ENCODE data around the gene WDR89.
A peak's percentile ranks its signal among the peaks of the same experiment; 100 is the strongest.
"Not testable (repeated sequence)": the region's sequence is repeated elsewhere in the genome, so short reads cannot be mapped to it uniquely, and the experiment has no call there.

The WDR89 gene, protein sequence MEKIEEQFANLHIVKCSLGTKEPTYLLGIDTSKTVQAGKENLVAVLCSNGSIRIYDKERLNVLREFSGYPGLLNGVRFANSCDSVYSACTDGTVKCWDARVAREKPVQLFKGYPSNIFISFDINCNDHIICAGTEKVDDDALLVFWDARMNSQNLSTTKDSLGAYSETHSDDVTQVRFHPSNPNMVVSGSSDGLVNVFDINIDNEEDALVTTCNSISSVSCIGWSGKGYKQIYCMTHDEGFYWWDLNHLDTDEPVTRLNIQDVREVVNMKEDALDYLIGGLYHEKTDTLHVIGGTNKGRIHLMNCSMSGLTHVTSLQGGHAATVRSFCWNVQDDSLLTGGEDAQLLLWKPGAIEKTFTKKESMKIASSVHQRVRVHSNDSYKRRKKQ

DNA sequence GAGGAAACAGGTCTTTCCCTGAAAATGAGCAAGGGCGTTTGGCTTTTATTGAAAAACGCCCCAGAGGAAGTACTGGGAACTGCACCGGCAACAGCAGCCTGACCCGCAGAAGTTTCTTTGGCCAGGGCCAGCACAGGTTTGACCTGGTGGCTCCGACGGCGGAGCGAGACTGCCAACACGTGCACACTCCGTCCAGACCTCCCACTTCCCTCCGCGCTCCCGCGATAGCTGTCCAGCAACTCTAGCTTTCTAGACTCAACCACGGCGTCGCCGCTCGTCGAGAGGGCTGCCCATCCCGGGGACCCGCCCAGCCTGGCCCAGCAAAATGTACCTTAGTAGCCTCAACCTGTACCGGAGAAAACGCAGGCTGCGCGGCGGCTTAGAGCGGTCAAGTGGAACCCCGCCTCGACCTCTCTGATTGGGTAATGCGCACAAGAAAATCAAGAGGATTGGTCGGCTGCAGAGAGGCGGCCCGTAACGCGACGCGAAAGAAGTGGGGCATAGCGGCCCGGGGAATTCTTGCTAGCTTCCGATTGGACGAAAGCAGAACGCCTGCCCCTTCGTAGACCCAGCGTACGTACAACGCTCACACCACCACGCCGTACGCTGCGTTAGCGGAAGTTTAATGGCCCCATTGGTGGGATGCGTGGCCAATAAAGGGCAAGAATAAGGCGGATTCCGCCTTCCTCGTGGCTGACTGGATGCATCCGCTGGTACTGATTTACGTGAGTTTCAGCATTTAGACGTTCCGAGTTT is at the start of gene WDR89:
TSS of gene WDR89 (minus strand) at position 399 of the 756 bp plus-strand sequence. CDS start 41,929 bp downstream, outside the sequence.
- DNase-seq: peak; percentile 79 to 99 (median 98)

DNA sequence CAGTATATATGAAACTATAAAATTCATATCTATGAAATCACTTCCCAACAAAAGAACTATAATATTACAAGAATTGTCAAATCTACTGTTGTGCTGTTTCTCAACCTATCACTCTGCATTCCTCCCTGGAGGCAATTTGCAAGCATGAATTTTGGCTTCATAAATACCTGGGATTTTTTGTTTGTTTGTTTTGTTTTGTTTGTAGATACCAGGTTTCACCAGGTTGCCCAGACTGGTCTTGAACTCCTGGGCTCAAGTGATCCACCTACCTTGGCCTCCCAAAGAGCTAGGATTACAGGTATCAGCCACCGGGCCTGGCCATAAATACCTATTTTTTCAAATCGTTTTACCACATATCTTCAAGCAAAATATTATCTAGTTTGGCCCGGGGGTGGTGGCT is 47.5 kb upstream of the WDR89 start:
- DNase-seq: no peak

DNA sequence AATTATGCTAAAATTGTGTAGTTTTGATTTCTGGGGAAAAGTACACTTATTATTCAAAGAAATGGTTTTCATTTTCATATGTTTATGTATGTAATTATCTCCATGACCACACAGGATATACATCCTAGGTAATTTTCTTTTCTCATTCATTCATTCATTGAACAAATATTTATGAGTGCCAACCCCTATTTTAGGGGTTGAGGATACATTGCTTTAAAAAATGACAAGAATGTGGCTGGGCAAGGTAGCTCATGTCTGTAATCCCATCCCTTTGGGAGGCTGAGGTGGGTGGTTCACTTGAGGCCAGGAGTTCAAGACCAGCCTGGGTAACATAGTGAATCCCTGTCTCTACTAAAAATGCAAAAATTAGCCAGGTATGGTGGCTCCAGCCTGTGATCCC is 45.3 kb upstream of the WDR89 start:
- DNase-seq: no peak

DNA sequence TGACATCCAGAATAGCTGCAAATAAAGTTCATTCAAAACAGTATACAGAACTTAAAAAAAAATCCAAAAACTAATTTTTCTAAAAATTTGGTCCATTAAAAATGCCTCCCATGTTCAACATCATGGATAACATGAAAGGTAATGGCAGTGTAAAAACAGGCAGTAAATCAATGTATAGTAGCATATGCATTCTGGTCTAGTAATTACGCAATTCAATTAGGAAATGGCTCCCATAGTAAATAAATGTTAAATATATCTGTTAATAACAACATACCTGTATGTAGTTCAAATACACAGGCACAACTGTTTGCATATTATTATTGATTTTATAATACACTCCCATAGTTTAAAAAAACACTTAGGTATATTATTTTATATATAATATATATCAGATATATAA is 43.7 kb upstream of the WDR89 start:
- no peak for DNase-seq

DNA sequence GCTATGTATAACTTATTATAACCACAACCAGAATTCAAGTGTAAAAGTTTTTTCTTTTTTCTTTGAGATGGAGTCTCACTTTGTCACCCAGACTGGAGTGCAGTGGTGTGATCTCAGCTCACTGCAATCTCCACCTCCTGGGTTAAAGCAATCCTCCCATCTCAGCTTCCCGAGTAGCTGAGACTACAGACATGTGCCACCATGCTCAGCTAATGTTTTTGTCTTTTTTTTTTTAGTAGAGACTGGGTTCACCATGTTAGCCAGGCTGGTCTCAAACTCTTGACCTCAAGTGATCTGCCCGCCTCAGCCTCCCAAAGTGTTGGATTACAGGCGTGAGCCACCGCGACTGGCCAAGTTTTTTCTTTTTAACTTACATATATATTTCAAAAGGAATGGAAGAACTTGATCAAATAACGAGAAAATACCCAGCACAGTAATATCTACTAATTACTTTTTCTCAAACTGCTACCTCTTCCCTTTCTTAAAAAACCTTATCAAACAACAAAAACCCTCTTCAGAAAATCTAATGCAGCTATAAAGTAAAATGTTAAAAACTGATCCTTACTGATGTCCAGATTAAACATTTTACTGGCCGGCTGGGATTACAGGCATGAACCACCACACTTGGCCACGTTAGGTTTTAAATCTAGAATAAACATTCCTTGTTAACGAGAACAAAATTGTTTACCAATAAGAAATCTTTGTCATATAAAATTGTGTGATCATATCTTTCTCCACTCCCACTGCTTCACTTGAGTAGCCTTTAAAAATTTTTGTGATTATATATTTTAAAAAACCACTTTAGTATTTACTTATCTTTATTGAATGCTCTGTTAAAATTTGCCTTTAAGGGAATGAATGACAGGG is 41.3 kb upstream of the WDR89 start:
- DNase-seq: no peak

DNA sequence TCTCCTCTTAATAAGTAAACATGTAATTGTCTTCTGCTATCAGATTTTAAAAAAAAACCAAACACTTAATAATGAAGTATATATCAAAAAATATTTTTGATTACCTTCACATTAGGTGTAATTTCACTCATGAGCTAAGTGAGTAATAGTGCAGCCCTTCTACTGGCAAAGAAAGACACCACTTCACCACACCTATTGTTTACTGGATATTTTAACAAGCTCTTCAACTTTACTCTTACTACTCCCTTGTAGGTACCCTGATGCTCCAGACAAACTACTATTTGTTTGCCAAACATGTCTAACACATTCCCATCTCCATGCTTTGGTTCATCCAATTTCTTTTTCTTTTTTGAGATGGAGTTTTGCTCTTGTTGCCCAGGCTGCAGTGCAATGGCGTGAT is 36.9 kb upstream of the WDR89 start:
- no peak for DNase-seq

DNA sequence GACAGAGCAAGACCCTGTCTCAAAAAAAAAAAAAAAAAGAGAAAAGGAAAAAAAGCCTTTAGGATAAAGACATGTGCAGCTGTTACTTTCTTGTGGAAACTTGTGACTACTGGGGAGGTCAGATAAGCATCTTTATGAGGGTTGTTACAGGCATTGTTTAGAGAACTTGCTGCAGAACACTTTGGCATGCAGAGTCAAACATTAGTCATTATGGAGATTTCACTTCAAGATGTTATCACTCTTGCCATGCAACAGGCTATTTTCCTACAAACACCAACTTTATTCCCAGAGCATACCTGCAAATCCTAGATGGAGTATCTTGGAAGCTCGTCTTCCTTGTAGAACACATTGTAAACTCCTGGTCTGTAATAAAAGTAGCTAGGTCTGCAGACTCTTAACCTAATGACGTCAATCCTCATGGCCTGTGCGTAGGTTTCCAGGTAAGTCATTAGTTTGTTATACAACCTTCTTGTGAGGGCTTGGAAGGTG is 36.3 kb upstream of the WDR89 start:
- no peak for DNase-seq

DNA sequence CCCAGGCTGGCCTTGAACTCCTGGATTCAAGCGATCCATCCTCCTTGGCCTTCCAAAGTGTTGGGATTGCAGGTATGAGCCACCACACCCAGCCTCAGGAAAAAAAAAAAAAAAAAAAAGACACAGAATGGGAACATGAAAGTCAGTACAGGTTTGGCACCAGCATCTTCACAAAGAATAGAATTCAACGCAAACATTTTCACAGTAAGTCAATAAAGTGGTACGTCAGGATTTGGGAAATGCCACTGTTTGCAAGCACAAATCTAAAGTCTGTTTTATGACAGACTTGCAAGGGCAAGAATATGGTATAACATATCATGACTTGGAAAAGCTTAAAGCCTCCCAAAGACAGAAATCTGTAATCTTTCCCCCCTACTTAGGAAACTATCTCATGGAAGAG is 34.9 kb upstream of the WDR89 start:
- DNase-seq: no peak

DNA sequence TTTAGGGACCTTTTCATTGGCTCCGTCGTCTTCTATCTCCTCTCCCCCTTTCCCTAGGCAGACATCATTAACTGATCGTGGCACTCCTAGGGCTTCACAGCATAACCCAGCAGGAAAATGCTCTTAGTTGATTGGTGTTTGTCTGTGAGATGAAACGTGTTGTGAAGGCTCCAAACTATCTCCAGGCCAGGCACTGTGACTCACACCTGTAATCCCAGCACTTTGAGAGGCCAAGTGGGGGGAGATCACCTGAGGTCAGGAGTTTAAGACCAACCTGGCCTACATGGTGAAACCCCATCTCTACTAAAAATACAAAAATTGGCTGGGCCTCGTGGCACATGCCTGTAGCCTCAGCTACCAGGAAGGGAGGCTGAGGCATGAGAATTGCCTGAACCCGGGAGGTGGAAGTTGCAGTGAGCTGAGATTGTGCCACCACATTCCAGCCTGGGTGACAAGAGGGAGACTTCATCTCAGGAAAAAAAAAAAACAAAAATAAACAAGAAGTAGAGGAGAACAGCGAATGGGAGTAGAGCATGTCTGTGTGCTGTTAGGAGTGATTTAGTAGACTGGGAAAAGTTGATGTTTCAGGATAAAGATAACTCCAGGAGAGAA is 32.3 kb upstream of the WDR89 start:
- DNase-seq: no peak

DNA sequence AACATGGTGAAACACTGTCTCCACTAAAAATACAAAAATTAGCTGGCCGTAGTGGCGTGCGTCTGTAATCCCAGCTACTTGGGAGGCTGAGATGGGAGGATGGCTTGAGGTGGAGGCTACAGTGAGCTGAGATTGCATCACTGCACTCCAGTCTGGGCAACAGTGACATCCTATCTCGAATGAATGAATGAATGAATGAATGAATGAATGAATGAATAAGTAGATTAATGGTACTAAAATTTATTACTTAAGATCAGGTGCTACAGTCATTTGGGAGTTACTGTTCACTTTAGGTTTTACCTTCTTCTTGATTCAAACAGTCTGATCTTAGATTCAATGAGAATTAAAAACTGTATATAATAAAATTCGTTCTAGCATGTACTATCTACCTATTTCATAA is 31.6 kb upstream of the WDR89 start:
- DNase-seq: no peak

DNA sequence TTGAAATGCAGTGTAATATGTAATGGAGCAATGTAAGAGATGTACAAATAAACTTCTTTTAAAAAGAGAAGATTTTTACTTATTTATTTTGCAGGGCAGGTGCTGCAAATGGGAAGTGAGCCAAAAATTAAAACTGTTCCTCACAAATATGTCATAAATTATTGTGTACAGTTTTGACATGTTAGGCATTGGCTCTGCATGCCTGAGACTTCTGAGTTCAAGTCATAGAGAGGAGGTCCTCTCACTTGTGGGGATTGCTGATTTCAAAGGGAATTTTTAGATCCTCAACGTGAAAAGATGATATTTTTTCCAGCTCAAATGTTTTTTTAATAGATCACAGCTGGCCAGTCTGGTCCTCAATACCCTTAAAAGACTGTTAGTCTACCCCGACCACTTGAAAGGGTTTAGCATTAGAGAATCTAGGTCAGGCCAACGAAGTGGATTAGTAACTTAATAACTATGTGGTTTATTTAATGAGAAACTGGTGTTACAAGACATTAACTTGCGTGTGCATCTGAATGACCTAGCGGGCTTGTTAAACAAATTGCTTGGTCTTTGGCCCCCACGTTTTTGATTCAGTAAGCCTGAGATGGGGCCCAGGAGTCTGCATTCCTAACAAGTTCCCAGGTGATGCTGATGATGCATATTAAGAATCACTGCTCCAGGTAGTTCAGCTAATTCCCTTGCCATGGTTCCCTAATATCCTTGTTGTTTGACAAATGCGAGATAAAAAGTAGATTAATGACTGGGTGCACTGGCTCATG is 30.9 kb upstream of the WDR89 start:
- no peak for DNase-seq

DNA sequence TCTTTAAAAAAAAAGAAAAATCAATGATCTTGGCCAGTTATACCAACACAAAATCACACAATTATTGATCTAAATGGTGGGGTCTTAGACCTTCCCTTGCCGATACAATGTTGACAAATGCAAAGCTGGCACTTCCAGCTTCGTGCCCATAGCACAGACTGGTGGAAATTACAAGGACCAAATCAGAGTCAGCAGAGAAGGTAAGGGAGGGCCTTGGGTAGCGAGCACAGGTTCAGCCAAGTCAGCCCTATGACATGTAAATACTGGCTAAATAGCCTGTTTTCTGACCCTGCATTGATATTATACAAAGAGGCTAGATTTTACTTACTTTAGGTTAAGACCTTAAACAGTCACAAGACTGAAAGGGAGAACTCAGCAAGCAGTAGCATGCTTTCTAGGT is 30.3 kb upstream of the WDR89 start:
- DNase-seq: no peak

DNA sequence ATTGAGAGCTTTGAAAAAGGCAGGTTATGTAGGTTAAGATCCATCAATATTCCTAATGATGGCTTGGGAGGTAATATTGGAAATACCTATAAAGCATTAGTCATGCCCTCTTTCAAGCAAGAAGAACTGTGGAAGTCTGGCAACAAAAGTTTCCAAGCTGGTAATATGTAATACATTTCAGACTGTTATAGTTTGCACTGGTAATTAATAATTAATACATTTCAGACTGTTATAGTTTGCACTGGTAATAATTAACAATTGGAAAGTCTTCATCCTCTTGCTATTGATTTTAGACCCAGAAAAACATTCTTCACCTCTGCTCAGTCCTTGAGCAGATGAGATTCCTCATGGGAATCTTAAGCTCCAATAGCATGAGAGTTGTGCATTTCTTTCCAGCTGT is 29.0 kb upstream of the WDR89 start:
- DNase-seq: no peak

DNA sequence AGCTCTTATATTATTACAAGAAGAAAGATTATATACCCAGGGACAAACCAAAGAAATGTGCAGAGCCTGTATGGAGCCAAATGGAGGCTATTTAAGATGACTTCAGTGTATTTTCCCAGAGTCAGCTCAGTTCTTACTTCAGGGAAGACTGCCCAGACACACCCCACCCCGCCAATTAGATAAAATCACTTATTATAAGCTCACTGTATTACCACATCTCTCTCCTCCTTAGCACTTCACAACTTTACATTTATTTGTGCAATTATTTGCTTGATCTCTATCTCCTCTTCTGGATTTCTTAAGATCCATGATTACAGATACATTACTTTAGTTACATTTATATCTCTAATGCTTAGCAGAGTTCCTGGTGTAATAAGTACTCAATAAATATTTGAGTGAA is 24.7 kb upstream of the WDR89 start:
- no peak for DNase-seq

DNA sequence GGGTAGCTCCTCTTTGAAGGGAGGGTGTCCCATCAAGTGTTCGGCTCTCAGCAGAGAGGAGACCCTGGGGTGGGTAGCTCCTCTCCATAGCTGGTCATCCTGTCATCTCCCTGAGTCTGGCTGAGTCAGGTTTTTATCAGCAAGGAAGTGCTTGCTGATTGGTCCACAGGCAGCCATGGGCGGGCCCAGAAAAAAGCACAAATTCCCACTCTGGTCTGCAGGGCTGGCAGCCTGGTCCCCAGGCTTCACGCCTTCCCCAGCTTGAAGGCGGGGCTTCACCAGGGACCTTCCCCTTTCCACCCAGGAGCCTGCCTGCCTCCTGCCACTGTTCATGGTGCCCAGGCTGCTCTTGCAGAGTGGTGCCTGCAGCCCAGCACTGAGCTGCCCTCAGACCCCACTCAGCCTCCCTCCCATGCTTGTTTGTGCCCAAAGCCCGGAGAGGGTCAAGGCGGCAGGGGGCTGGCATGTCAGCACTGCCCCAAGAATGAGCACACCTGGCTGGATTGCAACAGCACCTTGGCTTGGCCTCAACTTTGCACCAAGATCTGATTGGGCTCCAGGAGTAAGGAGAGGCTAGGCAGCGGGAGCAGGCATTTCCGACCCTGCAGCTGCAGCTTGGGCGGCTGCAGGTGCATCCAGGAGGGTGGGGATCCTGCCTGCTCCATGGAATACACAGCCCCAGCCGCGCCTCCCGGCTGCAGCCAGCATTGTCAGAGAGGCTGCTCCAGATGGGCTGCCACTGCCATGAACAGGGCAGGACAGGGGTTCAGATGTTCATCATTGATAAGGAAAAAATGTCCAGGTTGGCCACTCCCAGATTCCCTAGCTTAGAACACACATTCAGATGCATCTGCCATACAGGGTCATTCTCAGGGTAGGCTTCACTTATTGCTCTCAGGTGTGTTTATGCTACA is 22.0 kb upstream of the WDR89 start:
- no peak for DNase-seq

DNA sequence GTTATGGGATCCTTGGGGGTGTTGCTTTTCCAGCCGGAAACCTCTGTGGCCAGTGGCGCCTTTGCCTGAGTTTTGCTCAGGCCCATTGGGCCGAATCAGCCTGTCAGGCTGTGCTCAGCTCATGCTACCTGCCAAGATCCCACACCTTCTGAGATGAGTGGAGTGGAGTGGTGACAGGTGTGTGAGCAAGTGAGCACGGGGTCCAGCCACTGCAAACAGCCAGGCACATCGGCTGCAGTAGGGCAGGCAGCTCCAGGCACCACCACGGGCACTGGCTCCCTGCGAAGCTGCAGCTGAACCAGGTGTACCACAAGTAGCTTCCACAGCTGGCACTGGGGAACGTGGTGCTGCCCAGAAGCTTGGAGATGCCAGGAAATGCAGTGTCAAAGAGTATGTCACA is 21.1 kb upstream of the WDR89 start:
- DNase-seq: peak in 1 of 58 donors; percentile 3

DNA sequence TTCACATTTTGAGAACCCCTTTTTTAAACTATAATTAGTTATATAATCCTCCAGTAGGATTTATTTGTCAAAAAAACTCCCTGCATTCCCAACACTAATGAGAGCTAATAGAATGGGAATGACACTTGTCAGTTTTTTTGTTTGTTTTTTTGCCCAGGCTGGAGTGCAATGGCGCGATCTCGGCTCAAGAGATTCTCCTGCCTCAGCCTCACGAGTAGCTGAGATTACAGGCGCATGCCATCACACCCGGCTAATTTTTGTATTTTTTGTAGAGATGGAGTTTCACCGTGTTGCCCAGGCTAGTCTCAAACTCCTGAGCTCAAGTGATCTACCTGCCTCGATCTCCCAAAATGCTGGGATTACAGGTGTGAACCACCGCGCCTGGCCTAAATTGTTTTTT is 20.2 kb upstream of the WDR89 start:
- not testable (repeated sequence) for DNase-seq

DNA sequence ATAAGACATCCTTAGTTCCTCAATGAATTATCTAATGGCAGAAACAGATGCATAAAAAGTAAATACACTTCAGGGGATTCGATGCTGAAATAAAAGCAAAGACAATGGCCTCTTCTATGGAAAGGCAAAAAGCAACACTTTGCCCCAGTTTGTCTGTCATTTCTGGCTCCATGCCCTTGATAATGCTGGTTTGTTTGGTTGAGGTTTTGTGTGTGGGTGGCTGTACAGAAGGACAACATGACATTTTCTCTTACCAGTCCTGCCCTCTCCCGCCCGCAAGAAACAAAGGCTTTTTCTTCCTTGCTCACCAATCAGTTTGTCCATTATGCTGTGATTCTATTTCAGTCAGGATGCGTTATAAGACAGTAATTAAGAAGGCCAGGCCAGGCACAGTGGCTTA is 18.1 kb upstream of the WDR89 start:
- peak in 35 of 58 donors; percentile 1 to 78 (median 39) for DNase-seq

DNA sequence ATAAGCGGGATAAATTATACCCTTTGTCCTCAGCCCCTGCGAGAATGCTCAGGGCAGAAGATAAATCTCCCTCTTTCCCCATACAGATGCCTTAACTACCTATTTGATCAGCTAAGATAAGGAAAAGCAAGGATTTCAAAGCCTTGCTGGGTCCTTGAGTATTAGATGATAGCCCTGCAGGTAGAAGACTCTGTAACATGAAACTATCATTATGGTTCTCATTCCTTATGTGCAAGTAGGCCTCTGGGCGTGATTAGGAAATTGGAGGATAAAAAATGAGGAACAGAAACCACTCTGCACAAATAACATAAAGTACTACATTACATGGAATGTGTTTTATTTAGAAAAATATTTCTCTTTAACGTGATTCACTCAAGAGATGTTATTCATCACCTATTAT is 14.5 kb upstream of the WDR89 start:
- DNase-seq: no peak

Data from anterior cingulate cortex (tissue), 58 donors.